NCI-H128 (cell line): ENCODE data around the gene TMCC1.
"Not testable (repeated sequence)": the region's sequence is repeated elsewhere in the genome, so short reads cannot be mapped to it uniquely, and the experiment has no call there.

Source experiments
- DNase-seq: peaks from one replicate; lab custom pipeline; 2025; ENCODE audit not compliant: unreplicated experiment; lab: John Stamatoyannopoulos, UW

TMCC1 gene

GRCh38 chr3:129892857-129893580 lies 492 bp downstream of the TMCC1 start:
- peak; percentile 56 for DNase-seq

- DNase-seq = no peak
Measured at GRCh38 chr3:129892486-129892856, 1.0 kb downstream of the TMCC1 start.

- no peak for DNase-seq
Measured at GRCh38 chr3:129890891-129891290, 2.6 kb downstream of the TMCC1 start.

- DNase-seq = no peak
Measured at GRCh38 chr3:129890125-129890524, 3.4 kb downstream of the TMCC1 start.

- DNase-seq = no peak
Measured at GRCh38 chr3:129888771-129889170, 4.7 kb downstream of the TMCC1 start.

- no peak for DNase-seq
Measured at GRCh38 chr3:129881261-129881660, 12.2 kb downstream of the TMCC1 start.

GRCh38 chr3:129878355-129878754 lies 15.2 kb downstream of the TMCC1 start:
- no peak for DNase-seq

GRCh38 chr3:129874479-129874878 lies 19.0 kb downstream of the TMCC1 start:
- not testable (repeated sequence) for DNase-seq

GRCh38 chr3:129868912-129869311 lies 24.6 kb downstream of the TMCC1 start:
- DNase-seq = no peak

GRCh38 chr3:129867506-129868124 lies 25.9 kb downstream of the TMCC1 start:
- DNase-seq = no peak

GRCh38 chr3:129865806-129866205 lies 27.7 kb downstream of the TMCC1 start:
- no peak for DNase-seq

- no peak for DNase-seq
Measured at GRCh38 chr3:129864519-129864918, 29.0 kb downstream of the TMCC1 start.

- DNase-seq = no peak
Measured at GRCh38 chr3:129859272-129859671, 34.2 kb downstream of the TMCC1 start.

- DNase-seq = no peak
Measured at GRCh38 chr3:129857899-129858298, 35.6 kb downstream of the TMCC1 start.

- DNase-seq = not testable (repeated sequence)
Measured at GRCh38 chr3:129856790-129857189, 36.7 kb downstream of the TMCC1 start.

GRCh38 chr3:129855832-129856419 lies 37.6 kb downstream of the TMCC1 start:
- no peak for DNase-seq

- no peak for DNase-seq
Measured at GRCh38 chr3:129855170-129855831, 38.2 kb downstream of the TMCC1 start.

- DNase-seq = no peak
Measured at GRCh38 chr3:129854460-129854859, 39.1 kb downstream of the TMCC1 start.

GRCh38 chr3:129845956-129846355 lies 47.6 kb downstream of the TMCC1 start:
- no peak for DNase-seq

- no peak for DNase-seq
Measured at GRCh38 chr3:129840707-129841360, 52.7 kb downstream of the TMCC1 start.

GRCh38 chr3:129838086-129838485 lies 55.4 kb downstream of the TMCC1 start:
- no peak for DNase-seq
